Astrocyte (in vitro differentiated cells and primary cell): ENCODE data around the gene UQCC5. TPM values are rescaled to one million over a fixed set of nuclear protein-coding genes. Genes with fewer than 3 reads are reported as not detected.

ENCODE experiments used
- DNase-seq: peaks from one replicate; pipeline ENCODE4 v3.0.0-alpha.2; 2010; ENCODE audit warnings: low read depth
- FAIRE-seq: peaks from 2 replicates; lab custom pipeline; 2011; peaks lifted over from hg19 to GRCh38; lab: Jason Lieb, UNC
- H2AFZ ChIP-seq: 2 replicates; pipeline ENCODE4 v1.6.0; 2012; ENCODE audit warnings: low read depth, low read length, inconsistent platforms
- H3K27ac ChIP-seq: 2 replicates; pipeline ENCODE4 v1.5.1; 2011; ENCODE audit warnings: low read depth, low read length, inconsistent platforms
- H3K27me3 ChIP-seq: 2 replicates; pipeline ENCODE4 v1.6.0; 2011; ENCODE audit warnings: low read length, inconsistent platforms; ENCODE audit not compliant: insufficient read depth
- H3K36me3 ChIP-seq: 2 replicates; pipeline ENCODE4 v1.5.1; 2011; ENCODE audit warnings: low read length, inconsistent platforms; ENCODE audit not compliant: insufficient read depth
- H3K4me1 ChIP-seq: 2 replicates; pipeline ENCODE4 v1.5.1; 2011; ENCODE audit warnings: low read length, inconsistent platforms; ENCODE audit not compliant: insufficient read depth
- H3K4me2 ChIP-seq: 2 replicates; pipeline ENCODE4 v1.6.0; 2012; ENCODE audit warnings: low read length, inconsistent platforms
- H3K4me3 ChIP-seq: 2 replicates; pipeline ENCODE4 v1.5.1; 2011; ENCODE audit warnings: low read depth, mild to moderate bottlenecking, low read length, inconsistent platforms; ENCODE audit not compliant: insufficient read depth
- H3K79me2 ChIP-seq: 2 replicates; pipeline ENCODE4 v1.6.0; 2012; ENCODE audit warnings: mild to moderate bottlenecking, low read length, inconsistent platforms; ENCODE audit not compliant: insufficient read depth
- H3K9ac ChIP-seq: 2 replicates; pipeline ENCODE4 v1.6.0; 2012; ENCODE audit warnings: mild to moderate bottlenecking, low read length, inconsistent platforms
- H3K9me3 ChIP-seq: 2 replicates; pipeline ENCODE4 v1.5.1; 2012; ENCODE audit warnings: low read depth, mild to moderate bottlenecking, low read length, inconsistent platforms; ENCODE audit not compliant: insufficient read depth
- H4K20me1 ChIP-seq: 2 replicates; pipeline ENCODE4 v1.6.0; 2012; ENCODE audit warnings: low read length, inconsistent platforms; ENCODE audit not compliant: insufficient read depth
- H3K27ac Mint-ChIP-seq: one replicate; pipeline ENCODE4 v1.8.0; 2021; ENCODE audit warnings: mild to moderate bottlenecking, mixed read lengths; ENCODE audit not compliant: unreplicated experiment
- H3K27me3 Mint-ChIP-seq: one replicate; pipeline ENCODE4 v1.8.0; 2021; ENCODE audit warnings: low read depth, mixed read lengths; ENCODE audit not compliant: unreplicated experiment
- H3K36me3 Mint-ChIP-seq: one replicate; pipeline ENCODE4 v1.8.0; 2021; ENCODE audit warnings: low read depth, mixed read lengths; ENCODE audit not compliant: unreplicated experiment
- H3K4me1 Mint-ChIP-seq: one replicate; pipeline ENCODE4 v1.8.0; 2021; ENCODE audit warnings: low read depth, mixed read lengths; ENCODE audit not compliant: unreplicated experiment
- H3K4me3 Mint-ChIP-seq: one replicate; pipeline ENCODE4 v1.8.0; 2021; ENCODE audit warnings: mild to moderate bottlenecking, moderate library complexity, mixed read lengths; ENCODE audit not compliant: unreplicated experiment
- H3K9me3 Mint-ChIP-seq: one replicate; pipeline ENCODE4 v1.8.0; 2021; ENCODE audit warnings: mild to moderate bottlenecking, mixed read lengths; ENCODE audit not compliant: unreplicated experiment
- CTCF ChIP-seq: IDR thresholded peaks from 2 replicates; pipeline ENCODE4 v1.5.1; 2011; ENCODE audit warnings: low read depth, mild to moderate bottlenecking, inconsistent platforms, low read length, moderate library complexity; ENCODE audit not compliant: insufficient read depth
- EZH2 ChIP-seq: IDR thresholded peaks from 2 replicates; pipeline ENCODE4 v1.6.1; 2012; ENCODE audit warnings: mild to moderate bottlenecking, low read length, inconsistent platforms; ENCODE audit not compliant: insufficient read depth
- total RNA-seq: library from RNA; stranded (reverse); gene quantifications from 2 replicates; pipeline ENCODE4 v1.2.1, GENCODE V29; 2021

Gene UQCC5
- total RNA-seq, 1 donor from 2014 or later, result 22.9 TPM

GRCh38 chr3:52530918-52531826 is 5.2 kb upstream of the UQCC5 start:
- Mint-ChIP-seq H3K4me3 (no peak overlapping the region), H3K36me3 (peaks cover 12% of the 10 kb centered on the region), H3K9me3 (no peaks in the 10 kb centered on the region), H3K4me1 (peaks cover 12% of the 10 kb centered on the region), H3K27me3 (no peaks in the 10 kb centered on the region), H3K27ac (no peak overlapping the region)
- H3K9me3 ChIP-seq, result no peaks in the 10 kb centered on the region
- peak overlapping the region; percentile 92 for H3K4me2 ChIP-seq
- no peaks in the 10 kb centered on the region for H3K27me3 ChIP-seq
- H3K79me2 ChIP-seq, result peaks cover 62% of the 10 kb centered on the region
- DNase-seq (no peak), FAIRE-seq (no peak)
- peak overlapping the region; percentile 68 for H3K4me3 ChIP-seq
- no peak overlapping the region for H3K27ac ChIP-seq
- TF ChIP-seq EZH2 (no peak), CTCF (no peak)
- peak overlapping the region; percentile 82 for H3K9ac ChIP-seq
- peaks cover 45% of the 10 kb centered on the region for H3K4me1 ChIP-seq
- H3K36me3 ChIP-seq, result peaks cover 21% of the 10 kb centered on the region
- peaks cover 57% of the 10 kb centered on the region for H4K20me1 ChIP-seq
- H2AFZ ChIP-seq, result no peak overlapping the region

- H3K27ac Mint-ChIP-seq, result peak overlapping the region; percentile 66
- H3K4me3 ChIP-seq, result peak overlapping the region; percentile 68
- no peaks in the 10 kb centered on the region for H3K27me3 Mint-ChIP-seq
- TF ChIP-seq CTCF, result no peak
- no peak for TF ChIP-seq EZH2
- no peaks in the 10 kb centered on the region for H3K9me3 ChIP-seq
- H3K4me1 Mint-ChIP-seq, result peaks cover 8% of the 10 kb centered on the region
- peak overlapping the region; percentile 70 for H3K27ac ChIP-seq
- H4K20me1 ChIP-seq, result peaks cover 53% of the 10 kb centered on the region
- H3K36me3 Mint-ChIP-seq, result peaks cover 10% of the 10 kb centered on the region
- no peaks in the 10 kb centered on the region for H3K9me3 Mint-ChIP-seq
- H3K4me3 Mint-ChIP-seq, result peak overlapping the region; percentile 88
- no peak for DNase-seq
- peaks cover 67% of the 10 kb centered on the region for H3K79me2 ChIP-seq
- H3K9ac ChIP-seq, result peak overlapping the region; percentile 82
- peaks cover 18% of the 10 kb centered on the region for H3K36me3 ChIP-seq
- no peak for FAIRE-seq
- H3K4me1 ChIP-seq, result peaks cover 45% of the 10 kb centered on the region
- H3K4me2 ChIP-seq, result peak overlapping the region; percentile 92
- H3K27me3 ChIP-seq, result no peaks in the 10 kb centered on the region
- no peak overlapping the region for H2AFZ ChIP-seq
These were observed 4.4 kb upstream of the UQCC5 start for GRCh38 chr3:52531860-52532516.
